GM23338 (cell line): Measurements from ENCODE around the gene TUBA4B.

Experiments used
- CREB1 ChIP-seq: fragments of 250-450 bp; sonication (Bioruptor Pico); IDR thresholded peaks from 2 replicates; pipeline ENCODE4 v1.5.0; 2020; ENCODE audit warnings: low read depth, mild to moderate bottlenecking, moderate library complexity
- EZH2 ChIP-seq: fragments of 200-600 bp; sonication (generic); IDR thresholded peaks from one replicate; pipeline ENCODE4 v1.8.0; 2017; ENCODE audit warnings: antibody characterized with exemption, mild to moderate bottlenecking, low read depth; ENCODE audit not compliant: unreplicated experiment
- EZH2phosphoT487 ChIP-seq: fragments of 200-600 bp; sonication (generic); IDR thresholded peaks from one replicate; pipeline ENCODE4 v1.8.1; 2018; ENCODE audit warnings: antibody characterized with exemption; ENCODE audit not compliant: unreplicated experiment
- POLR2AphosphoS5 ChIP-seq: IDR thresholded peaks from 2 replicates; pipeline ENCODE4 v1.6.1; 2016; ENCODE audit warnings: antibody characterized with exemption, low read depth
- REST ChIP-seq: IDR thresholded peaks from one replicate; pipeline ENCODE4 v1.6.1; 2018; ENCODE audit warnings: antibody characterized with exemption; ENCODE audit not compliant: unreplicated experiment
- STAT1 ChIP-seq: IDR thresholded peaks from one replicate; pipeline ENCODE4 v1.6.1; 2016; ENCODE audit warnings: antibody characterized with exemption; ENCODE audit not compliant: unreplicated experiment
- TF ChIP-seq, protein P1 (sequence below), 2 experiments: fragments of 200-600 bp in 1 of 2; sonication (generic) in 1 of 2; conservative IDR thresholded peaks; 2 replicates each; pipeline versions ENCODE4 v1.5.1 to v1.6.1; 2016 to 2017; ENCODE audit warnings: antibody characterized with exemption in 2 of 2, low read depth in 2 of 2, mild to moderate bottlenecking in 2 of 2, moderate library complexity in 1 of 2

DNA sequence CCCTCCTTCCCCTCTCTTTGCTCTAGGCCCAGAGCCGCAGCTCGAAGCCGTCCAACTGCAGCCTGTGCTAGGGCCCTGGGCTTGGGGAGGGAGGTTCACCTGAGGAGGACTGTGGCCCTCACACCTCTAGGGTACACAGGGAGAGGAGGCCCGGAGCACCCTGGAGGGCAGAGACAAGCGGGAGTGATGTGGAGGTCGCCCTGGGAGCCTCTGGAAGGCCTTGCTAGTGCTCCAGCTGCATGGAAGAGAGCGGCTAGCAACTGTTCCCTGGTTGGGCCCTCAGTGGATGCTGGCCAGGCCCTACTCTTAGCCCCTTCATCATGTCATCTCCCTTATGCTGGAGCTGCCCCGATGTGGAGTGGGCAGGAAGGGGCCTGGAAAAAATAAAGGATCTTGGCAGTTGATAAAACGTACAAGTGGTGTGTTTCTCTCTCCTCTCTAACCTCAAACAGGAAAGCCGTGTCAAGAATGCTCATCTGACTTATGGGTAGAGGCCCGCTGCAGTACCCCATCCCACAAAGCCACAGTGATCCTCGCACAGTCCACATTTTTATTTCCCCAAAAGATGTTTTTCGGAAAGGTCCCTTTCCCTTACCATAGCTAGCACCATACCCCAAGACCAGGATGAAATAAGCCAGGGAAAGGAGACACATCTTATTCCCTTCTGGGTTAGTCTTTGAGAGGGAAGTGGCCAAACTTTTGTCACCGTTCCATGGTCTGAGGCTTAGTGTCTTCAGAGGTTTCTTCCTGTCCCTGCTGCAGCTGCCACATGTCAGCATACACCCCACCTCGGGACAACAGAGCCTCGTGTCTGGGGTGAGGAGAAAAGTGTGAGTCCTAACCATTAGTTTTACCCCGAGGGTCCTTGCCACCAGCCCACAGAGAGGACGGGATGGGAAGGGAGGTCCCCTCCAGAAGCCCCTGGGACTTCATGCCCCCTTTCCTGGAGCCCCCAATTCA is 43.5 kb upstream of the TUBA4B start:
- TF ChIP-seq, protein P1, sequence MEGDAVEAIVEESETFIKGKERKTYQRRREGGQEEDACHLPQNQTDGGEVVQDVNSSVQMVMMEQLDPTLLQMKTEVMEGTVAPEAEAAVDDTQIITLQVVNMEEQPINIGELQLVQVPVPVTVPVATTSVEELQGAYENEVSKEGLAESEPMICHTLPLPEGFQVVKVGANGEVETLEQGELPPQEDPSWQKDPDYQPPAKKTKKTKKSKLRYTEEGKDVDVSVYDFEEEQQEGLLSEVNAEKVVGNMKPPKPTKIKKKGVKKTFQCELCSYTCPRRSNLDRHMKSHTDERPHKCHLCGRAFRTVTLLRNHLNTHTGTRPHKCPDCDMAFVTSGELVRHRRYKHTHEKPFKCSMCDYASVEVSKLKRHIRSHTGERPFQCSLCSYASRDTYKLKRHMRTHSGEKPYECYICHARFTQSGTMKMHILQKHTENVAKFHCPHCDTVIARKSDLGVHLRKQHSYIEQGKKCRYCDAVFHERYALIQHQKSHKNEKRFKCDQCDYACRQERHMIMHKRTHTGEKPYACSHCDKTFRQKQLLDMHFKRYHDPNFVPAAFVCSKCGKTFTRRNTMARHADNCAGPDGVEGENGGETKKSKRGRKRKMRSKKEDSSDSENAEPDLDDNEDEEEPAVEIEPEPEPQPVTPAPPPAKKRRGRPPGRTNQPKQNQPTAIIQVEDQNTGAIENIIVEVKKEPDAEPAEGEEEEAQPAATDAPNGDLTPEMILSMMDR (conservative IDR thresholded peaks at IDR 0.05; ENCODE audit: low read depth in 2 of 2): no peak
- TF ChIP-seq EZH2phosphoT487 (no peak), REST (no peak), POLR2AphosphoS5 (no peak; the same call in 1 of the 2 replicates), EZH2 (no peak), STAT1 (no peak), CREB1 (no peak)
